GM12878 (cell line): ENCODE data around the gene HCST.

Experiments used
- CBX5 ChIP-seq: sonication (generic); IDR thresholded peaks from 2 replicates; pipeline ENCODE4 v1.6.1; 2016; ENCODE audit warnings: low read depth, moderate library complexity, mild to moderate bottlenecking, inconsistent platforms
- EZH2 ChIP-seq: IDR thresholded peaks from 2 replicates; pipeline ENCODE4 v1.6.1; 2012; ENCODE audit warnings: low read depth, mild to moderate bottlenecking, control low read depth, inconsistent platforms, low read length, borderline replicate concordance; ENCODE audit not compliant: control insufficient read depth
- NFYB ChIP-seq: IDR thresholded peaks from 2 replicates; pipeline ENCODE4 v1.6.1; 2011; ENCODE audit warnings: low read depth, mild to moderate bottlenecking, low read length, improper control_type of control experiment, moderate library complexity; ENCODE audit not compliant: insufficient read depth
- NR2C2 ChIP-seq: IDR thresholded peaks from 2 replicates; pipeline ENCODE4 v1.6.1; 2011; ENCODE audit warnings: borderline replicate concordance, low read depth; ENCODE audit not compliant: control insufficient read depth, insufficient read length
- POLR2A ChIP-seq: IDR thresholded peaks from 2 replicates; pipeline ENCODE4 v1.6.1; 2011; ENCODE audit warnings: low read depth, mild to moderate bottlenecking, low read length
- RAD21 ChIP-seq: IDR thresholded peaks from 2 replicates; pipeline ENCODE4 v1.6.1; 2011; ENCODE audit warnings: mild to moderate bottlenecking, low read depth, low read length, moderate library complexity; ENCODE audit not compliant: insufficient read depth
- RFX5 ChIP-seq: IDR thresholded peaks from 2 replicates; pipeline ENCODE4 v1.6.1; 2011; ENCODE audit warnings: low read depth, low read length, improper control_type of control experiment
- TAF1 ChIP-seq: IDR thresholded peaks from 2 replicates; pipeline ENCODE4 v1.6.1; 2011; ENCODE audit warnings: mild to moderate bottlenecking, low read depth, low read length, borderline replicate concordance
- TARDBP ChIP-seq: IDR thresholded peaks from 2 replicates; pipeline ENCODE4 v1.6.1; 2016; ENCODE audit warnings: borderline replicate concordance
- TF ChIP-seq, protein P1 (sequence below), 3 experiments: IDR thresholded peaks in 2 of 3; conservative IDR thresholded peaks in 1 of 3; 2 replicates each; pipeline ENCODE4 v1.5.1; 2011; ENCODE audit warnings: low read depth in 3 of 3, low read length in 3 of 3, mild to moderate bottlenecking in 3 of 3, control low read depth in 2 of 3, moderate library complexity in 2 of 3, inconsistent platforms in 1 of 3, mixed read lengths in 1 of 3; ENCODE audit not compliant: control insufficient read depth in 2 of 3, insufficient read depth in 1 of 3; ENCODE audit errors: extremely low read depth in 1 of 3

DNA sequence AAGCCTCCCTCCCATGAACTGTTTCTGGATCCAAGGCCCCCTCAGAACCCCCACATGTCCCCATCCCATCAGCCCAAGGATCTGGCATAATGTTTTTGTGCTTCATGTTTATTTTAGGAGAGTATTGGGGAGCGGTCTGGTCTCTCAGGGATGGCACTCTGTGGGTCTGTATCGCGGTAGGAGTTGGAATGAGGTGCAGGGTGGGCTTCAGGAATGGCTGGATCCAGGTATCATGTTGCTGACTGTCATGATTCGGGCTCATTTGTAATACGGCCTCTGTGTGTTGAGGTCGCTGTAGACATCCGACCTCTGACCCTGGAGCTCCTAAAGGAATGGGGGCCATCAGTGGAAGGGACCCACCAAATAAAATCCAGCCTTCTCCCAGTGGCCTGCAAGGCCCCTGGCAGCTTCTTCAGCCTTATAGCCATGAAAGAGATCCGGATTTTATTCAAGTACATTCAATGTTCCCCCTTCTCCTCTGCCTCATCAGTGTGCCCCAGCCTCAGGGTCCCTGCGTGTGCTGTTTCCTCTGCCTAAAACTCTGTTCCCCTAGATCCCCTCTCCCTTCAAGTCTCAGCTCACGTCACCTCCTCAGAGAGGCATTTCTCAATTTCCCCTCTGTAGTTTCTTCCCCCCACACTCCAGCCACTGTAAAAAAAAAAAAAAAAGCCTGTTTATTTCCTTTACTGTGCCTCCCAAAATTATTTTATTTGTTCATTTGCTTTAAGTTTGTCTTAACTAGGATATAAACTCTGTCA is 2.2 kb downstream of the HCST start:
- TF ChIP-seq EZH2 (no peak), CBX5 (no peak), RAD21 (no peak), RFX5 (no peak), TAF1 (no peak), NFYB (no peak), NR2C2 (no peak), POLR2A (no peak), TARDBP (no peak)
- TF ChIP-seq, protein P1, sequence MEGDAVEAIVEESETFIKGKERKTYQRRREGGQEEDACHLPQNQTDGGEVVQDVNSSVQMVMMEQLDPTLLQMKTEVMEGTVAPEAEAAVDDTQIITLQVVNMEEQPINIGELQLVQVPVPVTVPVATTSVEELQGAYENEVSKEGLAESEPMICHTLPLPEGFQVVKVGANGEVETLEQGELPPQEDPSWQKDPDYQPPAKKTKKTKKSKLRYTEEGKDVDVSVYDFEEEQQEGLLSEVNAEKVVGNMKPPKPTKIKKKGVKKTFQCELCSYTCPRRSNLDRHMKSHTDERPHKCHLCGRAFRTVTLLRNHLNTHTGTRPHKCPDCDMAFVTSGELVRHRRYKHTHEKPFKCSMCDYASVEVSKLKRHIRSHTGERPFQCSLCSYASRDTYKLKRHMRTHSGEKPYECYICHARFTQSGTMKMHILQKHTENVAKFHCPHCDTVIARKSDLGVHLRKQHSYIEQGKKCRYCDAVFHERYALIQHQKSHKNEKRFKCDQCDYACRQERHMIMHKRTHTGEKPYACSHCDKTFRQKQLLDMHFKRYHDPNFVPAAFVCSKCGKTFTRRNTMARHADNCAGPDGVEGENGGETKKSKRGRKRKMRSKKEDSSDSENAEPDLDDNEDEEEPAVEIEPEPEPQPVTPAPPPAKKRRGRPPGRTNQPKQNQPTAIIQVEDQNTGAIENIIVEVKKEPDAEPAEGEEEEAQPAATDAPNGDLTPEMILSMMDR (IDR thresholded peaks at IDR 0.05 in 2 of 3, conservative IDR thresholded peaks at IDR 0.05 in 1 of 3; ENCODE audit: control insufficient read depth in 2 of 3, extremely low read depth in 1 of 3, insufficient read depth in 1 of 3, low read depth in 3 of 3, low read length in 3 of 3): no peak
